MM.1S (cell line): Measurements from ENCODE around the gene PRR20G.
"Not testable (repeated sequence)": the region's sequence is repeated elsewhere in the genome, so short reads cannot be mapped to it uniquely, and the experiment has no call there.

Experiments
- DNase-seq: peaks from one replicate; pipeline ENCODE4 v3.0.0-alpha.2; 2015
- H2AFZ ChIP-seq: fragments of 300-600 bp; sonication (generic); 2 replicates; pipeline ENCODE4 v1.6.0; 2016; ENCODE audit warnings: antibody characterized with exemption, low read length
- H3F3A ChIP-seq: fragments of 300-600 bp; sonication (generic); 2 replicates; pipeline ENCODE4 v1.6.1; 2016; ENCODE audit warnings: mild to moderate bottlenecking, antibody characterized with exemption, low read length, moderate library complexity, mixed read lengths; ENCODE audit not compliant: insufficient read depth
- H3K27ac ChIP-seq: fragments of 300-600 bp; sonication (generic); 2 replicates; pipeline ENCODE4 v1.5.1; 2016; ENCODE audit warnings: mild to moderate bottlenecking, low read length
- H3K27me3 ChIP-seq: fragments of 300-600 bp; sonication (generic); replicated peaks from 2 replicates; pipeline ENCODE4 v1.6.0; 2016; ENCODE audit warnings: low read length; ENCODE audit not compliant: insufficient read depth
- H3K36me3 ChIP-seq: fragments of 300-600 bp; sonication (generic); replicated peaks from 2 replicates; pipeline ENCODE4 v1.6.1; 2016; ENCODE audit warnings: mild to moderate bottlenecking, low read length, mixed read lengths; ENCODE audit not compliant: insufficient read depth
- H3K4me1 ChIP-seq: fragments of 300-600 bp; sonication (generic); 2 replicates; pipeline ENCODE4 v1.6.1; 2016; ENCODE audit warnings: low read length, mixed read lengths
- H3K4me2 ChIP-seq: fragments of 300-600 bp; sonication (generic); 2 replicates; pipeline ENCODE4 v1.6.0; 2016; ENCODE audit warnings: low read depth, low read length
- H3K4me3 ChIP-seq: fragments of 300-600 bp; sonication (generic); 2 replicates; pipeline ENCODE4 v1.5.1; 2016; ENCODE audit warnings: low read length, mixed read lengths
- H3K79me2 ChIP-seq: fragments of 300-600 bp; sonication (generic); 2 replicates; pipeline ENCODE4 v1.6.1; 2016; ENCODE audit warnings: mixed run types, low read length, mixed read lengths
- H3K9ac ChIP-seq: fragments of 300-600 bp; sonication (generic); 2 replicates; pipeline ENCODE4 v1.6.1; 2016; ENCODE audit warnings: low read length, mixed read lengths
- H3K9me2 ChIP-seq: fragments of 300-600 bp; sonication (generic); replicated peaks from 2 replicates; pipeline ENCODE4 v1.6.1; 2016; ENCODE audit warnings: mild to moderate bottlenecking, low read length, mixed read lengths; ENCODE audit not compliant: insufficient read depth
- H3K9me3 ChIP-seq: fragments of 300-600 bp; sonication (generic); replicated peaks from 2 replicates; pipeline ENCODE4 v1.6.1; 2016; ENCODE audit warnings: mild to moderate bottlenecking, low read length, mixed read lengths; ENCODE audit not compliant: insufficient read depth
- H4K20me1 ChIP-seq: fragments of 300-600 bp; sonication (generic); 2 replicates; pipeline ENCODE4 v1.6.1; 2016; ENCODE audit warnings: mild to moderate bottlenecking, low read length, moderate library complexity, mixed read lengths; ENCODE audit not compliant: insufficient read depth
- EZH2 ChIP-seq: fragments of 300-600 bp; sonication (generic); optimal IDR thresholded peaks from 2 replicates; pipeline ENCODE3; 2017; ENCODE audit warnings: low read depth, mild to moderate bottlenecking, antibody characterized with exemption, low read length, mixed read lengths
- EZH2phosphoT487 ChIP-seq: fragments of 300-600 bp; sonication (generic); IDR thresholded peaks from 2 replicates; pipeline ENCODE4 v1.6.1; 2018; ENCODE audit warnings: antibody characterized with exemption, low read length
- TF ChIP-seq, protein P1 (sequence below): fragments of 300-600 bp; sonication (generic); IDR thresholded peaks from 2 replicates; pipeline ENCODE4 v1.5.1; 2016; ENCODE audit warnings: antibody characterized with exemption, low read length, mixed read lengths

Gene PRR20G

DNA sequence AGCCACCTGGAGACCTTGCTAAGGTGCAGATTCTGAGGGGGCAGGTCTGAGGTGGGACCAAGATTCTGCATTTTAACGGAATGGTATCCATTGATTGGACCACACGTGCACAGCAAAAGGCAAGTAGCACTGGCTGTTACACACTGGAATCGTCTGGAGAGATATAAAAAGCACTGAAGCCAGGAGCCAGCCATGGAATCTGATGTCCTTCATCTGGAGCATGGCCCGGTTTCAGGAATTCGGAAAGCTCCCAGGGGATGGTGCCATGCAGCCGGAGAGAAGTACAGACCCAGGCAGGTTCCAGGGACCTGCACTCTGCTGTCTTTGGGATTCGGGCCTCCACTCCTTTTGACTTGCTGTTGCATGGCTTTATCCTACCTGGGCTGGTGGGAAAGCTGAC, 28.8 kb upstream of the PRR20G start:
- Histone ChIP-seq H4K20me1 (no peaks in the 10 kb centered on the region), H3K9me2 (no peaks in the 10 kb centered on the region), H3K79me2 (no peaks in the 10 kb centered on the region), H3K4me2 (no peak overlapping the region), H3K9ac (no peak overlapping the region), H3K36me3 (no peaks in the 10 kb centered on the region), H2AFZ (no peak overlapping the region), H3K27ac (no peak overlapping the region), H3K4me1 (no peaks in the 10 kb centered on the region), H3F3A (no peaks in the 10 kb centered on the region), H3K4me3 (no peak overlapping the region), H3K27me3 (no peaks in the 10 kb centered on the region; the same call in 1 of the 2 replicates), H3K9me3 (no peaks in the 10 kb centered on the region)
- TF ChIP-seq EZH2 (no peak), EZH2phosphoT487 (no peak)
- TF ChIP-seq, protein P1, sequence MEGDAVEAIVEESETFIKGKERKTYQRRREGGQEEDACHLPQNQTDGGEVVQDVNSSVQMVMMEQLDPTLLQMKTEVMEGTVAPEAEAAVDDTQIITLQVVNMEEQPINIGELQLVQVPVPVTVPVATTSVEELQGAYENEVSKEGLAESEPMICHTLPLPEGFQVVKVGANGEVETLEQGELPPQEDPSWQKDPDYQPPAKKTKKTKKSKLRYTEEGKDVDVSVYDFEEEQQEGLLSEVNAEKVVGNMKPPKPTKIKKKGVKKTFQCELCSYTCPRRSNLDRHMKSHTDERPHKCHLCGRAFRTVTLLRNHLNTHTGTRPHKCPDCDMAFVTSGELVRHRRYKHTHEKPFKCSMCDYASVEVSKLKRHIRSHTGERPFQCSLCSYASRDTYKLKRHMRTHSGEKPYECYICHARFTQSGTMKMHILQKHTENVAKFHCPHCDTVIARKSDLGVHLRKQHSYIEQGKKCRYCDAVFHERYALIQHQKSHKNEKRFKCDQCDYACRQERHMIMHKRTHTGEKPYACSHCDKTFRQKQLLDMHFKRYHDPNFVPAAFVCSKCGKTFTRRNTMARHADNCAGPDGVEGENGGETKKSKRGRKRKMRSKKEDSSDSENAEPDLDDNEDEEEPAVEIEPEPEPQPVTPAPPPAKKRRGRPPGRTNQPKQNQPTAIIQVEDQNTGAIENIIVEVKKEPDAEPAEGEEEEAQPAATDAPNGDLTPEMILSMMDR, result no peak
- DNase-seq, result no peak

GRCh38 chr3:127312818-127313217, 25.0 kb upstream of the PRR20G start:
- Histone ChIP-seq H2AFZ (no peak overlapping the region), H3K36me3 (no peaks in the 10 kb centered on the region), H3K9me2 (no peaks in the 10 kb centered on the region), H3K4me2 (no peak overlapping the region), H3K9me3 (no peaks in the 10 kb centered on the region), H4K20me1 (no peaks in the 10 kb centered on the region), H3K79me2 (no peaks in the 10 kb centered on the region), H3K4me1 (no peaks in the 10 kb centered on the region), H3F3A (no peaks in the 10 kb centered on the region), H3K27ac (no peak overlapping the region), H3K4me3 (no peak overlapping the region), H3K27me3 (no peaks in the 10 kb centered on the region; the same call in 1 of the 2 replicates), H3K9ac (no peak overlapping the region)
- no peak for DNase-seq
- no peak for TF ChIP-seq EZH2
- TF ChIP-seq, protein P1, result no peak
- no peak for TF ChIP-seq EZH2phosphoT487

DNA sequence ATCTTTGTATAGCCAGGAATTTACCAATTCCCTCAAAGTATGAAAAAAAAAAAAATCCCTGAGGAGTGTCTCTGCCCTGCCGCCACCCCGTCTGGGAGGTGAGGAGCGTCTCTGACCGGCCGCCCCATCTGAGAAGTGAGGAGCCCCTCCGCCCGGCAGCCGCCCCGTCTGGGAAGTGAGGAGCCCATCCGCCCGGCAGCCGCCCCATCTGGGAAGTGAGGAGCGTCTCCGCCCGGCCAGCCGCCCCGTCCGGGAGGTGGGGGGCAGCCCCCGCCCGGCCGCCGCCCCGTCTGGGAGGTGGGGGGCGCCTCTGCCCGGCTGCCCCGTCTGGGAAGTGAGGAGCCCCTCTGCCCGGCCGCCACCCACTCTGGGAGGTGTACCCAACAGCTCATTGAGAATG, 21.0 kb upstream of the PRR20G start:
- not testable (repeated sequence) for H3K4me1 ChIP-seq, DNase-seq, H3K36me3 ChIP-seq, H3F3A ChIP-seq, H3K4me2 ChIP-seq, H3K4me3 ChIP-seq, H3K27me3 ChIP-seq, H3K9ac ChIP-seq, H3K79me2 ChIP-seq, H2AFZ ChIP-seq, H3K27ac ChIP-seq, H4K20me1 ChIP-seq, H3K9me2 ChIP-seq, H3K9me3 ChIP-seq

GRCh38 chr3:127307916-127308315, 20.1 kb upstream of the PRR20G start:
- Histone ChIP-seq H3F3A (peaks cover 7% of the 10 kb centered on the region; the same call in 1 of the 2 replicates), H3K4me3 (no peak overlapping the region), H3K27ac (no peak overlapping the region), H3K9me3 (no peaks in the 10 kb centered on the region), H3K9ac (no peak overlapping the region), H3K79me2 (no peaks in the 10 kb centered on the region), H3K4me2 (no peak overlapping the region), H3K36me3 (no peaks in the 10 kb centered on the region), H2AFZ (no peak overlapping the region), H4K20me1 (no peaks in the 10 kb centered on the region), H3K9me2 (no peaks in the 10 kb centered on the region), H3K27me3 (0 out of 2 replicates have a peak, but pooled peaks cover 6% of the 10 kb centered on the region), H3K4me1 (0 out of 2 replicates have a peak, but pooled peaks cover 6% of the 10 kb centered on the region)
- TF ChIP-seq EZH2 (no peak), EZH2phosphoT487 (no peak)
- TF ChIP-seq, protein P1, result no peak
- DNase-seq, result no peak
